ENCODE results near the gene FOXP1.
"Not testable (repeated sequence)": the region's sequence is repeated elsewhere in the genome, so short reads cannot be mapped to it uniquely, and the experiment has no call there.

FOXP1 gene

GRCh38 chr3:70984776-70985482 is 598.6 kb downstream of the FOXP1 start:
- Histone ChIP-seq H3K9me3 (ENCODE audit: control insufficient read depth, insufficient read depth, low read length) (no peaks in the 10 kb centered on the region), H3K36me3 (ENCODE audit: insufficient read depth, low read length) (no peaks in the 10 kb centered on the region; the same call in 1 of the 2 replicates), H3K4me1 (ENCODE audit: insufficient read depth, low read length) (peaks cover 12% of the 10 kb centered on the region), H3K9ac (ENCODE audit: low read depth, low read length) (no peak overlapping the region)

- no peaks in the 10 kb centered on the region for H3K9me3 ChIP-seq (ENCODE audit: control insufficient read depth, insufficient read depth, low read length)
Measured at GRCh38 chr3:70982700-70983140, 600.8 kb downstream of the FOXP1 start.

GRCh38 chr3:70982284-70982683 is 601.2 kb downstream of the FOXP1 start:
- Histone ChIP-seq H3K4me1 (ENCODE audit: insufficient read depth, low read length) (peaks cover 12% of the 10 kb centered on the region), H3K9me3 (ENCODE audit: control insufficient read depth, insufficient read depth, low read length) (no peaks in the 10 kb centered on the region), H3K9ac (ENCODE audit: low read depth, low read length) (no peak overlapping the region), H3K36me3 (ENCODE audit: insufficient read depth, low read length) (no peaks in the 10 kb centered on the region; the same call in 1 of the 2 replicates)

More at GRCh38 chr3:70982700-70983140, 600.8 kb downstream of the FOXP1 start:
- peaks cover 12% of the 10 kb centered on the region for H3K4me1 ChIP-seq (ENCODE audit: insufficient read depth, low read length)
- no peaks in the 10 kb centered on the region; the same call in 1 of the 2 replicates for H3K36me3 ChIP-seq (ENCODE audit: insufficient read depth, low read length)
- H3K9ac ChIP-seq (ENCODE audit: low read depth, low read length) = no peak overlapping the region

GRCh38 chr3:70981231-70981880 is 602.2 kb downstream of the FOXP1 start:
- Histone ChIP-seq H3K9ac (ENCODE audit: low read depth, low read length) (no peak overlapping the region), H3K9me3 (ENCODE audit: control insufficient read depth, insufficient read depth, low read length) (no peaks in the 10 kb centered on the region), H3K4me1 (ENCODE audit: insufficient read depth, low read length) (peaks cover 12% of the 10 kb centered on the region), H3K36me3 (ENCODE audit: insufficient read depth, low read length) (peaks cover 4% of the 10 kb centered on the region; the same call in 1 of the 2 replicates)

GRCh38 chr3:70980646-70981170 is 602.8 kb downstream of the FOXP1 start:
- Histone ChIP-seq H3K9ac (ENCODE audit: low read depth, low read length) (no peak overlapping the region), H3K36me3 (ENCODE audit: insufficient read depth, low read length) (peaks cover 5% of the 10 kb centered on the region; the same call in 1 of the 2 replicates)

GRCh38 chr3:70979983-70980645 is 603.4 kb downstream of the FOXP1 start:
- no peaks in the 10 kb centered on the region for H3K9me3 ChIP-seq (ENCODE audit: control insufficient read depth, insufficient read depth, low read length)
- H3K36me3 ChIP-seq (ENCODE audit: insufficient read depth, low read length) = peaks cover 5% of the 10 kb centered on the region; the same call in 1 of the 2 replicates
- H3K4me1 ChIP-seq (ENCODE audit: insufficient read depth, low read length) = peaks cover 12% of the 10 kb centered on the region
- no peak overlapping the region for H3K9ac ChIP-seq (ENCODE audit: low read depth, low read length)

More at GRCh38 chr3:70980646-70981170, 602.8 kb downstream of the FOXP1 start:
- Histone ChIP-seq H3K9me3 (ENCODE audit: control insufficient read depth, insufficient read depth, low read length) (no peaks in the 10 kb centered on the region), H3K4me1 (ENCODE audit: insufficient read depth, low read length) (peaks cover 12% of the 10 kb centered on the region)

- Histone ChIP-seq H3K36me3 (ENCODE audit: insufficient read depth, low read length) (peaks cover 7% of the 10 kb centered on the region; the same call in 1 of the 2 replicates), H3K4me1 (ENCODE audit: insufficient read depth, low read length) (peaks cover 7% of the 10 kb centered on the region), H3K9me3 (ENCODE audit: control insufficient read depth, insufficient read depth, low read length) (no peaks in the 10 kb centered on the region), H3K9ac (ENCODE audit: low read depth, low read length) (no peak overlapping the region)
Measured at GRCh38 chr3:70977712-70978111, 605.8 kb downstream of the FOXP1 start.

- H3K9ac ChIP-seq (ENCODE audit: low read depth, low read length); H3K9me3 ChIP-seq (ENCODE audit: control insufficient read depth, insufficient read depth, low read length); H3K36me3 ChIP-seq (ENCODE audit: insufficient read depth, low read length): not testable (repeated sequence)
- peaks cover 13% of the 10 kb centered on the region; the same call in 1 of the 2 replicates for H3K4me1 ChIP-seq (ENCODE audit: insufficient read depth, low read length)
Measured at GRCh38 chr3:70975981-70976380, 607.5 kb downstream of the FOXP1 start.

- no peak overlapping the region for H3K9ac ChIP-seq (ENCODE audit: low read depth, low read length)
- H3K9me3 ChIP-seq (ENCODE audit: control insufficient read depth, insufficient read depth, low read length) = no peaks in the 10 kb centered on the region
- H3K4me1 ChIP-seq (ENCODE audit: insufficient read depth, low read length) = peaks cover 19% of the 10 kb centered on the region
- H3K36me3 ChIP-seq (ENCODE audit: insufficient read depth, low read length) = peaks cover 7% of the 10 kb centered on the region
Measured at GRCh38 chr3:70974747-70975146, 608.8 kb downstream of the FOXP1 start.

GRCh38 chr3:70973558-70973957 is 610.0 kb downstream of the FOXP1 start:
- Histone ChIP-seq H3K9ac (ENCODE audit: low read depth, low read length) (no peak overlapping the region), H3K9me3 (ENCODE audit: control insufficient read depth, insufficient read depth, low read length) (no peaks in the 10 kb centered on the region), H3K4me1 (ENCODE audit: insufficient read depth, low read length) (peaks cover 19% of the 10 kb centered on the region), H3K36me3 (ENCODE audit: insufficient read depth, low read length) (peaks cover 7% of the 10 kb centered on the region)

GRCh38 chr3:70972855-70973254 is 610.7 kb downstream of the FOXP1 start:
- Histone ChIP-seq H3K9me3 (ENCODE audit: control insufficient read depth, insufficient read depth, low read length) (no peaks in the 10 kb centered on the region), H3K36me3 (ENCODE audit: insufficient read depth, low read length) (peaks cover 7% of the 10 kb centered on the region), H3K9ac (ENCODE audit: low read depth, low read length) (no peak overlapping the region), H3K4me1 (ENCODE audit: insufficient read depth, low read length) (peaks cover 19% of the 10 kb centered on the region)

GRCh38 chr3:70970952-70971351 is 612.6 kb downstream of the FOXP1 start:
- no peak overlapping the region for H3K9ac ChIP-seq (ENCODE audit: low read depth, low read length)
- no peaks in the 10 kb centered on the region for H3K9me3 ChIP-seq (ENCODE audit: control insufficient read depth, insufficient read depth, low read length)
- peaks cover 2% of the 10 kb centered on the region; the same call in 1 of the 2 replicates for H3K36me3 ChIP-seq (ENCODE audit: insufficient read depth, low read length)
- H3K4me1 ChIP-seq (ENCODE audit: insufficient read depth, low read length) = peaks cover 19% of the 10 kb centered on the region

GRCh38 chr3:70970171-70970570 is 613.4 kb downstream of the FOXP1 start:
- Histone ChIP-seq H3K4me1 (ENCODE audit: insufficient read depth, low read length) (peaks cover 19% of the 10 kb centered on the region), H3K36me3 (ENCODE audit: insufficient read depth, low read length) (peaks cover 2% of the 10 kb centered on the region), H3K9me3 (ENCODE audit: control insufficient read depth, insufficient read depth, low read length) (no peaks in the 10 kb centered on the region), H3K9ac (ENCODE audit: low read depth, low read length) (no peak overlapping the region)
